ENCODE data around the gene KRTAP20-2. TPM values are rescaled to one million over a fixed set of nuclear protein-coding genes. Genes with fewer than 3 reads are reported as not detected.

KRTAP20-2 gene
- total and polyA plus RNA-seq, 2 of the 8 experiments (the other 6 are each of a cell fraction or from before 2014, with no cell fraction given) = not detected

DNA sequence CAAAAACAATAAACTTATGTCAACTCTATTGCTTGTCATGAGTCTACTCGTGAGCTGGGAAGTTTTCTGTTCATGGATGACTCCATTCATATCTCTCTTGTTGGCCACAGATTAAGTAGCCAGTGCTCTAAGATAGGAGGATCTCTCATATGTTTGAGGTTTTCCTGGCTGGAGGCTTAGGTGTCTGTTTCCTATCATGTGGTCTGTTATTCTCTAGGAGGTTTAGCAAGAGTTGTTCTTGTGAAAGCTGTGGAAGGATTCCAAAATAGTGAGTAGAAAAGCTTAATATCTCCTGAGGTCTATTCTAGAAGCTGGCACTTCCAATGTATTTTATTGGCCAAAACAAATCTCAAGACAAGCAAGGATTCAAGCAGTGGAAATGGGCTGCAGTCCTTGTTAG is 5.8 kb upstream of the KRTAP20-2 start:
- DNase-seq (ENCODE audit: low read depth in 1 of 2, low spot score in 2 of 2) (no peak), FAIRE-seq (no peak)
- Histone ChIP-seq H3K4me1 (replicated peaks in 1 of 4; ENCODE audit: control insufficient read depth in 3 of 4, insufficient read depth in 4 of 4, low read length in 3 of 4) (peaks cover 0 to 2% (median 0%) of the 10 kb centered on the region in 4 experiments; a peak in 2 of 7 replicates), H4K91ac (replicated peaks; ENCODE audit: insufficient read length, low read length) (no peak overlapping the region), H4K8ac (ENCODE audit: extremely low read depth, insufficient read depth, low read length) (no peak overlapping the region), H2BK5ac (ENCODE audit: low read depth, low read length) (no peak overlapping the region), H3K9ac (replicated peaks in 1 of 4; ENCODE audit: extremely low read depth in 1 of 4, low read depth in 3 of 4, low read length in 3 of 4) (no peak overlapping the region), H3K79me1 (ENCODE audit: low read depth, low read length) (no peaks in the 10 kb centered on the region), H2AK5ac (ENCODE audit: low read depth, low read length) (no peak overlapping the region), H2BK15ac (ENCODE audit: low read length) (no peak overlapping the region), H3K14ac (ENCODE audit: insufficient read length) (no peak overlapping the region), H3K9me3 (ENCODE audit: insufficient read depth in 2 of 2, low read depth in 1 of 2, low read length in 1 of 2) (peaks cover 7% of the 10 kb centered on the region in 2 experiments), H2BK12ac (ENCODE audit: low read depth, low read length) (no peak overlapping the region), H2BK20ac (ENCODE audit: low read length) (no peak overlapping the region), H3K79me2 (ENCODE audit: control insufficient read depth in 1 of 2, insufficient read depth in 2 of 2, low read length in 2 of 2) (no peaks in the 10 kb centered on the region), H3K56ac (replicated peaks; ENCODE audit: insufficient read length, low read depth, low read length) (no peak overlapping the region), H2AFZ (ENCODE audit: low read length) (no peak overlapping the region), H3K4ac (replicated peaks; ENCODE audit: insufficient read length, low read depth, low read length) (no peak overlapping the region), H3K36me3 (ENCODE audit: control insufficient read depth in 2 of 4, insufficient read depth in 4 of 4, low read length in 3 of 4) (no peaks in the 10 kb centered on the region), H3K4me3 (ENCODE audit: extremely low read depth in 1 of 4, insufficient read depth in 2 of 4, low read depth in 3 of 4, low read length in 4 of 4) (no peak overlapping the region), H3K18ac (ENCODE audit: extremely low read depth, low read length) (no peak overlapping the region), H4K5ac (ENCODE audit: insufficient read length, low read depth, low read length) (no peak overlapping the region), H3K23ac (ENCODE audit: insufficient read length) (no peak overlapping the region), H3K27me3 (replicated peaks in 1 of 4; ENCODE audit: control insufficient read depth in 3 of 4, extremely low read depth in 1 of 4, insufficient read depth in 3 of 4, low read length in 3 of 4) (peaks cover 0 to 1% (median 0%) of the 10 kb centered on the region in 4 experiments; a peak in 1 of 7 replicates), H3K27ac (ENCODE audit: low read depth, low read length) (no peak overlapping the region), H3K23me2 (ENCODE audit: low read depth, low read length) (no peaks in the 10 kb centered on the region), H2BK120ac (replicated peaks; ENCODE audit: low read depth, low read length) (no peak overlapping the region), H4K20me1 (replicated peaks in 1 of 2; ENCODE audit: control insufficient read depth in 1 of 2, insufficient read depth in 2 of 2, low read length in 2 of 2) (no peaks in the 10 kb centered on the region), H3K4me2 (ENCODE audit: insufficient read depth in 1 of 2, low read depth in 2 of 2, low read length in 2 of 2) (no peak overlapping the region)
- 83% methylated on average over 1 of the region's 1 CpG; no CpG with 5 or more reads in 1 of the 2 experiments for WGBS, 2 experiments (ENCODE audit: extremely low coverage in 1 of 2, insufficient coverage in 1 of 2, insufficient read length in 1 of 2, insufficient replicate concordance in 2 of 2, low coverage in 1 of 2, low lambda C conversion rate in 2 of 2, missing lambda C conversion rate in 1 of 2)
- CTCF ChIA-PET (ENCODE audit: partially characterized antibody) = no interaction called here
- TF ChIP-seq TBP (IDR thresholded peaks at IDR 0.05; ENCODE audit: low read depth, low read length) = no peak
- TF ChIP-seq, protein P1, sequence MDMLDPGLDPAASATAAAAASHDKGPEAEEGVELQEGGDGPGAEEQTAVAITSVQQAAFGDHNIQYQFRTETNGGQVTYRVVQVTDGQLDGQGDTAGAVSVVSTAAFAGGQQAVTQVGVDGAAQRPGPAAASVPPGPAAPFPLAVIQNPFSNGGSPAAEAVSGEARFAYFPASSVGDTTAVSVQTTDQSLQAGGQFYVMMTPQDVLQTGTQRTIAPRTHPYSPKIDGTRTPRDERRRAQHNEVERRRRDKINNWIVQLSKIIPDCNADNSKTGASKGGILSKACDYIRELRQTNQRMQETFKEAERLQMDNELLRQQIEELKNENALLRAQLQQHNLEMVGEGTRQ (IDR thresholded peaks at IDR 0.05; ENCODE audit: low read length) = no peak
- no peak for TF ChIP-seq TAF1 (IDR thresholded peaks at IDR 0.05; ENCODE audit: low read depth, low read length)
- TF ChIP-seq CHD2 (IDR thresholded peaks at IDR 0.05; ENCODE audit: low read length) = no peak
- TF ChIP-seq KDM1A (IDR thresholded peaks at IDR 0.05; ENCODE audit: borderline replicate concordance, low read length) = no peak
- no peak for TF ChIP-seq RFX5 (IDR thresholded peaks at IDR 0.05; ENCODE audit: borderline replicate concordance, low read depth, low read length)
- TF ChIP-seq RBBP5 (IDR thresholded peaks at IDR 0.05; ENCODE audit: borderline replicate concordance, low read depth, low read length) = no peak
- POLR2A ChIA-PET (ENCODE audit: partially characterized antibody) = no interaction called here
